ENCODE results near the gene FCGR2B.
A peak's percentile ranks its signal among the peaks of the same experiment; 100 is the strongest.

GRCh38 chr1:161726473-161727255, 63.7 kb downstream of the FCGR2B start:
- TF ChIP-seq CTCF (IDR thresholded peaks at IDR 0.05; ENCODE audit: borderline replicate concordance, extremely low read depth, low read length, poor library complexity, severe bottlenecking) (no peak), EZH2 (IDR thresholded peaks at IDR 0.05; ENCODE audit: borderline replicate concordance, low read depth, low read length, severe bottlenecking) (peak; percentile 73)

Data from DND-41 (cell line).